GM10266 (cell line): Measurements from ENCODE around the gene ANKRD23.
A peak's percentile ranks its signal among the peaks of the same experiment; 100 is the strongest.

Experiments used
- DNase-seq: peaks from one replicate; pipeline ENCODE4 v3.0.0; 2012; ENCODE audit errors: extremely low spot score
- CTCF ChIP-seq: IDR thresholded peaks from 2 replicates; pipeline ENCODE4 v1.5.1; 2012; ENCODE audit warnings: mild to moderate bottlenecking, low read depth; ENCODE audit not compliant: control insufficient read depth, insufficient read depth; ENCODE audit errors: missing control alignments

Gene ANKRD23

GRCh38 chr2:96875498-96876268 is 31.9 kb upstream of the ANKRD23 start:
- no peak for DNase-seq
- TF ChIP-seq CTCF: no peak

- TF ChIP-seq CTCF: no peak
- peak; percentile 63 for DNase-seq
Observed at GRCh38 chr2:96874198-96874831, 30.5 kb upstream of the ANKRD23 start.

- DNase-seq: no peak
- no peak for TF ChIP-seq CTCF
Observed at GRCh38 chr2:96873651-96874096, 29.9 kb upstream of the ANKRD23 start.

- DNase-seq: no peak
- no peak for TF ChIP-seq CTCF
Observed at GRCh38 chr2:96872591-96873349, 28.9 kb upstream of the ANKRD23 start.

- no peak for TF ChIP-seq CTCF
- DNase-seq: no peak
Observed at GRCh38 chr2:96870626-96871255, 26.9 kb upstream of the ANKRD23 start.

GRCh38 chr2:96869822-96870625 is 26.2 kb upstream of the ANKRD23 start, which contains the start of gene SEMA4C:
Gene SEMA4C (minus strand): TSS chr2:96870080. CDS start chr2:96867886, 2,194 bp downstream.
- peak; percentile 79 for DNase-seq

More at GRCh38 chr2:96869822-96870625, 26.2 kb upstream of the ANKRD23 start, which contains the start of gene SEMA4C:
- no peak for TF ChIP-seq CTCF
